Right ventricle myocardium inferior (tissue), 1 donor: ENCODE data around the gene IFRD2. TPM values are rescaled to one million over a fixed set of nuclear protein-coding genes. Genes with fewer than 3 reads are reported as not detected.
"Not testable (repeated sequence)": the region's sequence is repeated elsewhere in the genome, so short reads cannot be mapped to it uniquely, and the experiment has no call there.

ENCODE experiments used
- ATAC-seq: fragments of 200-7000 bp; cut with Tn5 transposase; one replicate; pipeline ENCODE4 v1.9.1; 2020; ENCODE audit warnings: mild to moderate bottlenecking, moderate library complexity
- DNase-seq: peaks from one replicate; pipeline ENCODE4 v3.0.0; 2021; ENCODE audit errors: missing footprints
- intact Hi-C: fragments of 100-400 bp; cut with DNase I; formaldehyde crosslinking; loops from one replicate; pipeline ENCODE4 v1.11.0; 2022
- total RNA-seq: library from RNA; stranded (reverse); fragmentation: NEBNext Ultra II Directional; extraction: Animal tissue kit (Norgen Biotek cat#: 25700); gene quantifications from one replicate; pipeline ENCODE4 v1.2.1, GENCODE V29; 2021
- donor health status: DM: no; HTN: yes; CAD: no; lungs with severe emphysema.

IFRD2 gene
- total RNA-seq, 1 donor from 2014 or later: 69.4 TPM

- intact Hi-C loops: no loop called here
- ATAC-seq (no peak), DNase-seq (no peak)
Observed at GRCh38 chr3:50294089-50294488, 1.9 kb upstream of the IFRD2 start.

- no peak for ATAC-seq
- DNase-seq: no peak
- intact Hi-C loops: no loop called here
Observed at GRCh38 chr3:50293079-50293801, 1.0 kb upstream of the IFRD2 start.

- no peak for DNase-seq
- intact Hi-C loops: no loop called here
- ATAC-seq: no peak
Observed at GRCh38 chr3:50290161-50290641, 2.0 kb downstream of the IFRD2 start.

GRCh38 chr3:50289130-50289529 is 3.1 kb downstream of the IFRD2 start:
- intact Hi-C loops: loop anchor here (5.0 kb wide), 1 partner anchor 567 kb away; the partner anchor contains the start of gene GMPPB
- ATAC-seq: no peak

GRCh38 chr3:50288387-50289007 is 3.7 kb downstream of the IFRD2 start:
- DNase-seq: no peak
- ATAC-seq: no peak
- intact Hi-C loops: loop anchor here (5.0 kb wide), 1 partner anchor 566 kb away; the partner anchor contains the start of gene GMPPB

More at GRCh38 chr3:50289130-50289529, 3.1 kb downstream of the IFRD2 start:
- DNase-seq: no peak

GRCh38 chr3:50287262-50287661 is 5.0 kb downstream of the IFRD2 start:
- ATAC-seq (peak; percentile 68), DNase-seq (peak; percentile 83)
- intact Hi-C loops: loop anchor here (5.0 kb wide), 1 partner anchor 565 kb away; the partner anchor contains the start of gene GMPPB

- no peak for DNase-seq
- intact Hi-C loops: loop anchor here (5.0 kb wide), 1 partner anchor 564 kb away; the partner anchor contains the start of gene GMPPB
- no peak for ATAC-seq
Observed at GRCh38 chr3:50286322-50287227, 5.7 kb downstream of the IFRD2 start.

- ATAC-seq, DNase-seq, intact Hi-C loops: not testable (repeated sequence)
Observed at GRCh38 chr3:50284121-50284520, 8.1 kb downstream of the IFRD2 start.

GRCh38 chr3:50279255-50280016 is 12.8 kb downstream of the IFRD2 start:
- DNase-seq: no peak
- peak; percentile 12 for ATAC-seq
- intact Hi-C loops: no loop called here

- DNase-seq (no peak), ATAC-seq (peak; percentile 86)
- intact Hi-C loops: no loop called here
Observed at GRCh38 chr3:50278880-50279224, 13.4 kb downstream of the IFRD2 start, which contains the start of gene LSMEM2. LSMEM2 (plus strand) TSS chr3:50279087; CDS start chr3:50279114, 27 bp downstream.

GRCh38 chr3:50278123-50278879 is 13.9 kb downstream of the IFRD2 start:
- DNase-seq (no peak), ATAC-seq (no peak)
- intact Hi-C loops: no loop called here

GRCh38 chr3:50276762-50277101 is 15.5 kb downstream of the IFRD2 start:
- intact Hi-C loops: no loop called here
- DNase-seq (no peak), ATAC-seq (no peak)

GRCh38 chr3:50275996-50276761 is 16.1 kb downstream of the IFRD2 start:
- no peak for ATAC-seq
- intact Hi-C loops: loop anchor here (2.0 kb wide), 1 partner anchor 49 kb away; no protein-coding TSS in a partner anchor
- no peak for DNase-seq

- intact Hi-C loops: loop anchor here (2.0 kb wide), 1 partner anchor 49 kb away; no protein-coding TSS in a partner anchor
- ATAC-seq: no peak
- no peak for DNase-seq
Observed at GRCh38 chr3:50275141-50275995, 16.9 kb downstream of the IFRD2 start.

GRCh38 chr3:50274371-50275104 is 17.7 kb downstream of the IFRD2 start:
- ATAC-seq (peak; percentile 33), DNase-seq (no peak)
- intact Hi-C loops: loop anchor here (2.0 to 5.0 kb wide), 2 partner anchors 50 to 152 kb away; no protein-coding TSS in a partner anchor
